ENCODE data around the gene MAEL.

DNA sequence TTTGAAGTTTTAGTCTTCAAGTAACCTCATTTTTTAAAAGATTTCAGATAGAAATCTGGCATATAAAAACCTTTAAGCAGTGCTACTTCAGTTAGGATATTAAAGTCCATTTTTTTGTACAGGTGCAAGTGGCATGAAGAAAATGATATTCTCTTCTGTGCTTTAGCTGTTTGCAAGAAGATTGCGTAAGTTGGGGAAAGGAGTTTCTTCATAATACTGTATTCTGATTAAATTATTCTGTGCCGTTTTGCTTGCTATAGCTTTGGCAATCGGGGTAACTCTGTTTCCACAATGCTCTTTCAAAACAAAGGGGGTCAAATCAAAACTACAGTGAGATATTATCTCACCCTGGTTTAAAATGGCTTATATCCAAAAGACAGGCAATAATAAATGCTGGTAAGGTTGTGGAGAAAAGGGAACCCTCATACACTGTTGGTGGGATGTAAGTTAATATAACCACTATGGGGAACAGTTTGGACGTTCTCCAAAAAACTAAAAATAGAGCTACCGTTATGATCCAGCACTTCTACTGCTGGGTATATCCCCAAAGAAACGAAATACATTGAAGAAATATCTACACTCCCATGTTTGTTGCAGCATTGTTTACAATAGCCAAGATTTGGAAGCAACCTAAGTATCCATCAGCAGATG is 27.1 kb downstream of the MAEL start:
- TF ChIP-seq POLR2A (IDR thresholded peaks at IDR 0.05), result no peak
- TF ChIP-seq CTCF (IDR thresholded peaks at IDR 0.05), result no peak
- TF ChIP-seq EP300 (IDR thresholded peaks at IDR 0.05; ENCODE audit: low read depth), result no peak
- TF ChIP-seq POLR2AphosphoS5 (IDR thresholded peaks at IDR 0.05), result no peak
